Activated T-cell treated with anti-CD3 and anti-CD28 coated beads, Interleukin-2, amount 50 U/mL, for 1 hour (primary cell): ENCODE data around the gene FGF19.
"Not testable (repeated sequence)": the region's sequence is repeated elsewhere in the genome, so short reads cannot be mapped to it uniquely, and the experiment has no call there.

Experiments used
- DNase-seq: peaks from one replicate; pipeline ENCODE4 v3.0.0-alpha.2; 2020

FGF19 gene

DNA sequence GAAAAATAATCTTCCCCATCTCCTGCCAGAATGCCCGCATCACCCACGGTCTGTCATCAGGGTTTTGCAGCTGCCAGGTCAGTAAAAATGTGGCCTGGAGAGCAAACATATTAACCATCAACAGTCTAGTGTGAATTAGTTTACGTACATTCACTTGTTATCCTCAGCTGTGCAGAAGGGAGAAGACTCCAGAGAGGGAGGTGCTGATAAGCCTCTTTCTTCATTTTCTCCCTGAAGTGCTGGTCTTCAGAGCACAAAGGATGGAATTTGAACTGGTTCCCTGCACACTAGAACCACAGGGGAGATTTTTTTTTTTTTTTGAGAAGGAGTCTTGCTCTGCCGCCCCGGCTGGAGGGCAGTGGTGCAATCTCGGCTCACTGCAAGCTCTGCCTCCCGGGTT, 8.2 kb downstream of the FGF19 start:
- DNase-seq: no peak

DNA sequence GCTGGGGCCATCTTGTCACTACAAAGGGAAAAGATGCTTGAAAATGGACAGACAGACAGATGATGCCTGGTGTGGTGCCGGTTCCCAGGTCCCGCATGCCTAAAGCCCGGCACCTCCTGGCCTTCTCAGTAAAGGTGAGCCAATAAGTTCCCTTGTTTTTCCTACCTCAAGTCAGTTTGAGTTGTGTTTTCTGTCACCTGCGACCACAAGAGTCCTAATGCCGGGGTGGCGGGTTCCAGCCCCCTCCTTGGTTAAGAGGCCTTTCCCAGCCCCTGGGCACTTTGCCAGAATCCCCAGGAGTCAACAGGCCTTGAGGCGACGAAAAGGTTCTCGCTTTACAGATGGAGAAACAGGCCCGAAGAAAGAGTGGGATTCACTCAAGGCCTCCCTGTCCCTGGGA, 9.0 kb downstream of the FGF19 start:
- no peak for DNase-seq

- DNase-seq: no peak
Measured at GRCh38 chr11:69692422-69692821, 11.4 kb downstream of the FGF19 start.

DNA sequence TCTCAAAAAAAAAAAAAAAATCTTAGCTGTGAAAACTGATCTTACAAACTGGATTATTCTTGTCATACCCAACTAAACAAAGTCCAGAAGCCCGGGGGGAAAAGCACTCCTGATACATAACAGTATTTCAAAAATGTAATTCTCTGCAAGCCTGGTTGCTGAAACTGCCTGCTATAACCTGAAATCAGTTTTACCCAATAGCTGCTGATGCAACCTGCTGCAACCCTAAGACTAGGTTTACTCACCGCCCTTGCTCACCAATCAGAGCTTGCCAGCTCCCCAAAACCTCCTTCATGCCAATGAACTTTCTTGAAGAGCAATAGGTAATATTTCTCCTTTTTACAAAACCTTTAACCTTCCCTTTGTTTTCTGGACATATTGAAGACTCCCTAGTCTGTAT, 12.4 kb downstream of the FGF19 start:
- no peak for DNase-seq

- DNase-seq: no peak
Measured at GRCh38 chr11:69689484-69690319, 14.1 kb downstream of the FGF19 start.

DNA sequence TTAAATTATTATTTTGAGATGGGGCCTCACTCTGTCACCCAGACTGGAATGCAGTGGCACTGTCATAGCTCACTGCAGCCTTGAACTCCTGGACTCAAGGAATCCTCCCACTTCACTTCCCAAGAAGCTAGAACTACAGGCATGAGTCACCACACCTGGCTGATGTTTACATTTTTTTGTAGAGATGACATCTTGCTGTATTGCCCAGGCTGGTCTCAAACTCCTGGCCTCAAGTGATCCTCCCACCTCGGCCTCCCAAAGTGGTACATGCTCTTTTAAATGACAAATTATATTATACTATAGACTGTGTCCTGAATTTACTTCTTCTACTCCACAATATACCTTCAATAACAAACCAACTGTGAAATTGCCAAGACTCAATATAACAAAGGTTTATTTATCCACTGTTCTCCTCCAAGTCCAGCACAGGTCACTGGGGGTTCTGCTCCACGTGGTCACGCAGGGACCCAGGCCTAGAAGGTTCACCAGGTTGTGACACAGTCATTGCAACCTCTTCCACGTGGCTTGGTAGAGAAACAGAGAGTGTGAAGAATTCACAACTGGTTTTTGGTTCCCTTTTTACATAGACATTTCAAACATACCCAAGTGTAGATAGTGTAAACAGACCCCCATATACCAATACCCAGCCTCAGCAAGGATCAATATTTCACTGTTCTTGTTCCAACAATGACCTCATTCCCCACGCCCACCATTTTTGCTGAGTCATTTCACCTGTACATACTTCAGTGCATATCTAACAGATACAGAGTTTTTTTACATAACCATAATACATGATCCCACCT, 15.7 kb downstream of the FGF19 start:
- DNase-seq: not testable (repeated sequence)

DNA sequence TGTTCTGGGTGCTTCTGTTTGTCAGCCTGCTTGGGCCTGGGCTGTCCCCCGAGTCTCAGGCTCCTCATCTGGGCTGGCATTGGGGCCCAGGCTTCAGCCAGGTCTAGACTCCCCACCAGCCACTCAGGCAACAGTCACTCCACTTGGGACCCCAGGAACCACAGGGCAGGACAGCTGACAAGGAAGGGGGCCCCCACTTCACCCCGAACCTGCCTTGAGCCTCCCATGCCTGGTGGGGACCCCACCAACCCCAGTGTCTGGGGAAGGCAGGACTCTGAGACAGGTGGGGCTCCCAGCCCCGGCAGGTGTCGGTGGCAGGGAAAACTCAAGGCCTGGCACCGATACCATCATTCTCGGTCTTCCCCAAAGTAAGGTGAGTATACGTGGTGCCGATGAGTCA, 17.0 kb downstream of the FGF19 start:
- DNase-seq: no peak

GRCh38 chr11:69686452-69686851, 17.4 kb downstream of the FGF19 start:
- DNase-seq: no peak

DNA sequence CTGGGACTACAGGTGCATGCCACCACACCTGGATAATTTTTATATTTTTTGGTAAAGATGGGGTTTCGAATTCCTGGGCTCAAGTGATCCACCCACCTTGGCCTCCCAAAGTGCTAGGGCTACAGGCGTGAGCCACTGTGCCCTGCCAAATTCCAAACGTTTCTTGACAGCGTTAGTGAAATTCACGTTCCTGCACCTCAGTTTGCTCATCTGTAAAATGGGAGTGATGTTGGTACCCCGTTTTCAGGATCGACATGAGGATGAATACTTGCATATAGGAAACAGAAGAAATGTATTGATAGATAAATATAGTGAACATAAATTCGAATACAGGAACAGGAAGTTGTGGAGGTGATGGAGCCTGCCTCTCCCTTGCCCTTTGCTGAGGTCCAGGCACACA, 18.5 kb downstream of the FGF19 start:
- DNase-seq: no peak

DNA sequence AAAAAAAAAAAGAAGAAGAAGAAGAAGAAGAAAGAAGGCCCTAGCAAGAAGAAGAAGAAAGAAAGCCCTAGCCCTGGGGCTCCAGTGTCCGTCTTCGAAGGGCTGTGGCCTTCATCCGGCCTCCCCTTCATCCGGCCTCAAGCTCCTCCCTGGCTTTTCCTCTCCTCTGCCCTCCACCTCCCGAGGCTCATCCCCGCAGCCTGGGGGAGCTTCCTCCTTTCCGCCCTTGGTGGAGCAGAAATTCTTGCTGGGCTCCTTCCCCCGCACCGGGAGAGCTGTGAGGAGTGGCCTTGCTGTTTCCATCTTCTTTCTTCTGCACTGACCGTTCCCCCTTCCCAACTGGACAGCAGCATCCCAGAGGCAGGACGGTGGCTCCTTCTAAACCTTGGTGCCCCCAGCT, 19.2 kb downstream of the FGF19 start:
- DNase-seq: no peak

- DNase-seq: no peak
Measured at GRCh38 chr11:69683764-69684333, 20.0 kb downstream of the FGF19 start.

DNA sequence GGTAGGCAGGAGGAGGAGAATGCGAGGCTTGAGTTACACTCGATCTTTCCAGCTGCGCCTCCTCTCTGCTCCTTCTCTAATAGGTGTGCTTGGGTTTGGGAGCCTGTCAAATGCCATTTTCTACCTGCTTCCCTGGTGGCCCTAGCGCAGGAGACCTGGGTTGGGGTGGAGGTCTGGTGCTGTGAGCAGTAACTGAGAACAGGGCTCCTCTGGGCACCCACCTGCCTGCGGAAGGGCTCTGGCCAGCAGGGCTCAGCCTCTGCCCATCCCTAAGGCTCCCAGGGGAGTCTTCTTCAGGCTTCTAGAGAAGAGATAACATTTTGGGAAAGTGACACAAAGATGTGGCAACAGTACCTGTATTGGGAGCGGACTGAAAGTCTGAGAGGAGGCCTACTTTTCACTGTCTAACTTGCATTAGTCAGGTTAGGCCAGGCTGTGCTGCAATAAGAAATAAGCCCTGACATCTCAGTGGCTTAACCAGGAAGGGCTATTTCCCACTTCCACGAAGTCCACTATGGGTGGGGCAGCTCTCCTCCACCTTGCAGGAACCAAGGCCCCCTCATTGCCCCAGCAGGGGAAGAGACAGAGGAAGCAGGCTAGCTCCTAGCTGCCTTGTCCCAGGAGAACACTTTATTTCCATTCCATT, 21.0 kb downstream of the FGF19 start:
- no peak for DNase-seq

GRCh38 chr11:69682221-69682620, 21.6 kb downstream of the FGF19 start:
- DNase-seq: no peak

DNA sequence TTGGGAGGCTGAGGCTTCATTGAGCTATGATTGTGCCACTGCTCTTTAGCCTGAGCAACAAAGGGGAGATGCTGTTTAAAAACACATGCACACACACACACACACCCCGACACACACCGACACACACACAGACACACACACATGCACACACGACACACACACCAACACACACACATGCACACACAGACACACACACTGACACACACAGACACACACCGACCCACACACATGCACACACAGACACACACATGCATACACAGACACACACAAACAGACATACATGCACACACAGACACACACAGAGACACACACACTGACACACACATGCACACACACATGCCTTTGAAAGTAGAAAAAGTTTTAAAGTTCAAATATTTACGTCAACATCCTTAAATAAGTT, 23.1 kb downstream of the FGF19 start:
- DNase-seq: no peak

DNA sequence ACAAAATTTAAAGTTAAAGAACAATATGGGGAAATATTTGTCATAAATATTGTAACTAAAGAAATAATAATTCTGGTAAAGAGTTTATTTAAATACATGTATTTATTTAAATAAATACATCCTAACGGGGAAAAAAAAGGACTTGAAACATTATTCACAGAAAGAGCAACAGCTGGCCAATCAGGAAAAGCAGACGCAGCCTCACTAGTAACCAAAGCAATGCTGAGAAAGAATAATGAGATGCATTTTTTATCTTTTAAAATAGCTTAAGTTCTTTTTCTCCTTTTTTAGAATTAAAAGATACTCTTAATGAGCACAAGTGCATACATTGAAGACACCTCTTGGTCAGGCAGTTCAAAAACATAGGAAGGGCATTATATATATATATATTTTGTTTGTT, 26.1 kb downstream of the FGF19 start:
- DNase-seq: no peak

DNA sequence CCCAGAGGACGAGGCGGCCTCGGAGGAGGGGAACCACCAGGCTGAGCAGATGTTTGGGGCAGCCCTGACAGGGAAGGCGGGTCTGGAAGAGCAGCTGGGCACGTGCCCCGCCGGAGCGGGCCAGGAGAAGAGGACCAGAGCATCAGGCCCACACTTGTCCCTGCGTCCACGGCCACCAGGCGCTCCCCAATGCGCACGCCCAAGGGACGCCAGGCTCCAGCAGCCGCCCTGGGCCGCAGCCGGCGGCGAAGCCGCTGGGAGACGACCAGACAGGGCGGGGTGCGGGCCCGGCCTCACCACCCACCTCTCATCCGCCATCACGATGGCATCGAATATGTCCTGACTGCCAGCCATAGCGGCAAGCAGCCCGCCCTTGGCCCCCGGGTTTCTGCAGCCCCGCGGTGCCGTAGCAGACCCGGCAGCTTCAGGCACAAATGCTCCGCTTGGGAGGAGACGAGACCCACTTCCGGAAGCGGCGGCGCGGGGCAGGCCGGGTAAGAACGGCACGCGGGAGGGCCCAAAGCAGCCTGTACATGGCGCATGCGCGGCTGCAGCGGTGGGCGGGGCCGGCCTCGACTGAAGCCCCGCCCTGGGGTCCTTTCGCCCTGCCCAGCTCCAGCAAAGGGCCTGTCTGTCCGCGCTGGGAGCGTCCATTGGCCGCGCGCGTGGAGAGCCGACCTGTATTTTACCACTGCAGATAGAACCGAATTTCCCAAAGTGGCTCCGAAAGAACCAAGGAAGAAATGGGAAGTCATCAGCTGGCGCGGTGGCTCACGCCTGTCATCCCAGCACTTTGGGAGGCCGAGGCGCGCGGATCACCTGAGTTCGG, 28.7 kb downstream of the FGF19 start, which contains the start of gene LTO1:
Gene LTO1, minus strand, starts transcription at position 468 of the 829 bp plus-strand sequence. Its CDS starts 114 bp downstream, at position 354.
- peak; percentile 95 for DNase-seq

DNA sequence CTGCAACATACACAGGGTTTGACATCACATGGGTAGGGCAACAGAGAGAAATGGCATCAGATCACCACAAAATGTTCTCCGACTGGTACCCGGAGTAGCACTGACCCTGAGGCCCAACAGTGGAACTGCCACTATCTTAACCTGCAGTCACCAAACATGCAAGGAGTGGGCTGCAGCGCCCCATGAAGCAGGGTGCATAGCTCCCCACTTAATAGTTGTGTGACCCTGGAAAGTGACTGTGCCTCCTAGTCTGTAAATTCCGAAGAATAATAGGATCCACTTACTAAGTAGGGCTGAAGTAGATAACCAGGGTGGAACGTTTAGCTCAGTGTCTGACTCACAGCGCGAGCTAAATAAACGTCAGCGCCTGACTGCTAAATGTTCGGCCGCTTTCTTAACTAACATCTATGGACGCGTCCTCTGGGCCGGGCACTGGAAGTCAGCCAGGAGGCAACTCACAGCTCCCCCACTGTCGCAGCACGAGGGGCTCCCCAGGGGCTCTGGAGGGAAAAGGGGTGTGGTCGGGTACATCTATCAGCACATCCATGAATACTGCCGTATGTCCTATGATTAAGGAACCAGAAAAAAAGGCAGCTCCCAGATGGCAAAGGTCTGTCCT, 29.4 kb downstream of the FGF19 start:
- DNase-seq: peak; percentile 32

GRCh38 chr11:69671734-69672465, 31.9 kb downstream of the FGF19 start:
- DNase-seq: no peak

GRCh38 chr11:69670158-69670845, 33.5 kb downstream of the FGF19 start:
- peak; percentile 68 for DNase-seq

DNA sequence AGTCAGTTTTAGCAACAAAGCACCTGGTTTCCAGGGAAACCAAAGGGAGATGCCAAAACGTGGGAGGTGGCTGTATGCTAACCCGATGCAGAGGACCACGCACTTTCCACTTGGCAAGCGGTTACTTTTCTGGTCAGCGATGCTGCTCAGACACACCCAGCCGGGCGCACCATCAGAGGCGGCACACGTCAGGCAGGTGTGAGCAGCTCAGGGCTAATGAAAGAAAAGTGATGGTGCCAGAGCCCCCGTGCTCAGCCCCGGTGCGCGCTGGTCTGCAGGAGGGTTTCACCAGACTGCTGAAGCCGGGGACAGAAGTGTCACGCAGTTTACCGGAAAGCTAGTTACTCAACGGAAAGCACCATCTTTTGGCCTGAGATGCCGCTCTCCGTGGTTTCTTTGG, 34.3 kb downstream of the FGF19 start:
- no peak for DNase-seq
